GM18868 (cell line): ENCODE measurements around the gene ELP5.

Source experiments
- ATAC-seq: cut with Tn5 transposase; IDR thresholded peaks from one replicate; pipeline ENCODE4 v1.9.1; 2021; ENCODE audit warnings: mild to moderate bottlenecking, moderate library complexity; ENCODE audit not compliant: unreplicated experiment

The ELP5 gene, protein sequence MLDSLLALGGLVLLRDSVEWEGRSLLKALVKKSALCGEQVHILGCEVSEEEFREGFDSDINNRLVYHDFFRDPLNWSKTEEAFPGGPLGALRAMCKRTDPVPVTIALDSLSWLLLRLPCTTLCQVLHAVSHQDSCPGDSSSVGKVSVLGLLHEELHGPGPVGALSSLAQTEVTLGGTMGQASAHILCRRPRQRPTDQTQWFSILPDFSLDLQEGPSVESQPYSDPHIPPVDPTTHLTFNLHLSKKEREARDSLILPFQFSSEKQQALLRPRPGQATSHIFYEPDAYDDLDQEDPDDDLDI

DNA sequence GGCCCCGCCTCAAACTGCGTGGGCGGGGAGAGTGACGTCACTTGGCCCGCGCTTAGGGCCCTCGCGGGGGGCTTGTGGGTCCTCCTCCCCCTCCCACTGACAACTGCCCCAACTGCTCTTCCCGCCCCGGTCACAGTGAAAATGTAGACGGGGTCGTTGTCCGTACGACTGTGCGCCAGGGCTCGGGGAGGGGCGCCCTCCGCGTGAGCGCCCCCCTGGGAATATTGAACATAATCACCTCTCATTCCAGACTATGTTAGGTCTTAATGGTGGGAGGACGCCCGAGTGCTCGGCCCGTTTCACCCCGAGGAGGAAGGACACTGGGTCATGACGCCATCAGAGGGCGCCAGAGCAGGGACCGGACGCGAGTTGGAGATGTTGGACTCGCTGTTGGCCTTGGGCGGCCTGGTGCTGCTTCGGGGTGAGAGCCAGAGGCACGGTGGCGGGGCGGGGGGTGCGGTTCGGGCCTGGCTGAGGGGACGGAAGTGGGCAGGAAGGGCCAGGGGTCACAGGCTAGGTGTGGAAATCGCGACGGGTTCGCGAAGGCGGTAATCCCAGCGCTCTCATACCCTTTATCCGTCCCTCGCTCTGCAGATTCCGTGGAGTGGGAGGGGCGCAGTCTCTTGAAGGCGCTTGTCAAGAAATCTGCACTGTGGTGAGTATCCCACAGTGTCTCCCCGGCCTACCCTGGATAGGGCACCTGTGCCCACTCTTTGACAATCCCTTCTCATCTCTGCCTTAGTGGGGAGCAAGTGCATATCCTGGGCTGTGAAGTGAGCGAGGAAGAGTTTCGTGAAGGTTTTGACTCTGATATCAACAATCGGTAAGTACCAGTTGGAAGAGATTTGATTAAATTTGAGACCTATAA is at the start of gene ELP5:
Gene ELP5 (plus strand): TSS at position 40 of the 868 bp plus-strand sequence. CDS start 336 bp downstream, at position 376.
- ATAC-seq: peak; percentile 53

GRCh38 chr17:7203391-7203790 is 48.6 kb upstream of the ELP5 start:
- ATAC-seq: no peak

GRCh38 chr17:7204336-7204735 is 47.7 kb upstream of the ELP5 start:
- ATAC-seq: no peak

GRCh38 chr17:7204828-7205461 is 47.1 kb upstream of the ELP5 start:
- peak; percentile 82 for ATAC-seq

DNA sequence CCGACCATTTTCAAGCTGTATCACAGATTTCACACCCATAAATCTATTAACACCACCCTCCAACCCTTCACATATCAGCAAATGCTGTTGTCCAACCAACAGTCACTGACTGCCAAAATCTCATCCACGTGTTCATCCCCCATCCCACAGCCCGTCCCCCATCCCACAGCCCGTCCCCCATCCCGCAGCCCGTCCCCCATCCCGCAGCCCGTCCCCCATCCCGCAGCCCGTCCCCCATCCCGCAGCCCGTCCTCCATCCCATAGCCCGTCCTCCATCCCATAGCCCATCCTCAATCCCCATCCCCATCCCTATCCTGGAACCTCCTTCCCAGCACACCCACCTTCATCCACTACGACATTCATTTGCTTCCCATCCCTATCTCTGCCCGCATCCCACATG is 46.5 kb upstream of the ELP5 start:
- no peak for ATAC-seq

- ATAC-seq: no peak
These were observed 44.7 kb upstream of the ELP5 start for GRCh38 chr17:7207120-7208001.

DNA sequence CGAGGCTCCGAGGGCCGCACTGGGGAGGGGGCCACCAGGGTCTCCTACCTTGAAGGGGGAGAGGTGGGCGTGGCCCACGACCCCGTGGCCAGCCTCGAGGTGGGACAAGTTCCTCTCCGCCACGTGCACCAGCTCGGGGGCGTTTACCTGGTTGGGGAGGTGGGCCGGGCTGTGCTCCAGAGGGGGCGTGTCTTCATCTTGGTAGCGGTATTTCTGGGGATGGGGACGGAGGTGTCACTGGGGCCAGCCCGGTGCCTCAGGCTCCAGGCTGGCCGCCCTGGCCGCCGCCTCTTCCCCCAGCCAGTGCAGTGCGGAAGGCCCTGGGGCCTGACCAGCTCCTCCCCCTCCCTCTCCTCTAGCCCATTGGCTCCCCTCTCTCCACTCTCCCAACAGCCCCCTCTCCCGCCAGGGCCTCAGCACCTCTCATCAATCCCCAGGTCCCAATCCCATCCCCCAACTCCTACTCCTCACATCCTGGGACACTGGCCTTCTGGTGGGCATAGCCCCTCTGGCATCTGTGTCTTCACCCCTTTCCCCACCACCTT is 43.9 kb upstream of the ELP5 start:
- no peak for ATAC-seq

DNA sequence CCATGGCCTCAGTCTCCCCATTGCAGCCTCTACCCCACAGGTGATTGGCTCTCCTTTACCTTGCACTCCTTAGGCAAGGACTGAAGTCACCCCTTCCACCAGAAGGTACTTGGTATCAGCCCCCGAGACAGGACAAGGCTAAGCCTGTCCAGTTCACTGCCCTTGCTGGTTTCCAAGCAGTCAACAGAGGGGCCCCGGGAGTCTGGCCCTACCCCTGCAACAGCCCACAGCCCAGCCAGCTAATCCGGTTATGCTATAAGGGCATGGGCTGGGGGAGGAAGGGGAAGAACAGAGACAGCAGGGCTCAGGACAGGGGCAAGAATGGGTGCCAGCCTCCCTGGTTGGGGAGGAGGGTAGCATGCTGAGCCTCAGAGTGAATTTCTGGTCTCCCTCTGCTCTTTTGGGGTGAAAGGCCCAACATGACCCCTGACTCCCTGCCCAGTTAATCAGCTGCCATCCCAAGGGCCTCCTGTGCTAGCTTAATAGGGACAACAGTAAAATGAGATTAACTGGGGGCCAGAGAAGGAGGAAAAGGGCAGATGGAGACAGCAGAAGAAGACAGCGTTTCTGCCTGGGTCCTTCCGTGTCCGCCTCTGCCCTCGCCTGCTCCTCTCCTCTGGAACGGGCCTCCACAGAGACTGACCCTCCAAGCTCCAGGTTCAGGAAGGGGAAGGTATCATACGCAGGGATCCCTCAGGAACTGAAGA is 43.1 kb upstream of the ELP5 start:
- no peak for ATAC-seq

- no peak for ATAC-seq
These were observed 40.3 kb upstream of the ELP5 start for GRCh38 chr17:7211491-7212273.

DNA sequence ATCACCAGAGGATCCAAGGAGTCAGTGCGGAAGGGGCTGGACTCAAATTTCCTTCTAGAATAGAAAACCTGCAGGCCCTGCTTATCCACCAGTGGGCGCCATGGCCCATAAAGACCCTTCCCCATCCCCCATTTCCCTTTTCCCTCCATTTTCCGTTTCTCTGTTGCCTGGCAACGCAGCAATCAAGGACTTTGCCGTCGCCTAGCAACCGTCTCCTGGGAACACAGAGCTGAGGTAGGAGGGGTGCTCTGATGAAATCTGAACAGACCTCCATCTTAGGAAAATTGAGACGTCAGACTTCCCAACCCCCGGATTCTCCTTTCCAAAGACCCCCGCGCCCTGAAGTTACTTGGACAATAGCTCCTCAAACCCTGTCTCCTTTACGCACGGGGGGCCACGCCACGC is 38.1 kb upstream of the ELP5 start:
- no peak for ATAC-seq

DNA sequence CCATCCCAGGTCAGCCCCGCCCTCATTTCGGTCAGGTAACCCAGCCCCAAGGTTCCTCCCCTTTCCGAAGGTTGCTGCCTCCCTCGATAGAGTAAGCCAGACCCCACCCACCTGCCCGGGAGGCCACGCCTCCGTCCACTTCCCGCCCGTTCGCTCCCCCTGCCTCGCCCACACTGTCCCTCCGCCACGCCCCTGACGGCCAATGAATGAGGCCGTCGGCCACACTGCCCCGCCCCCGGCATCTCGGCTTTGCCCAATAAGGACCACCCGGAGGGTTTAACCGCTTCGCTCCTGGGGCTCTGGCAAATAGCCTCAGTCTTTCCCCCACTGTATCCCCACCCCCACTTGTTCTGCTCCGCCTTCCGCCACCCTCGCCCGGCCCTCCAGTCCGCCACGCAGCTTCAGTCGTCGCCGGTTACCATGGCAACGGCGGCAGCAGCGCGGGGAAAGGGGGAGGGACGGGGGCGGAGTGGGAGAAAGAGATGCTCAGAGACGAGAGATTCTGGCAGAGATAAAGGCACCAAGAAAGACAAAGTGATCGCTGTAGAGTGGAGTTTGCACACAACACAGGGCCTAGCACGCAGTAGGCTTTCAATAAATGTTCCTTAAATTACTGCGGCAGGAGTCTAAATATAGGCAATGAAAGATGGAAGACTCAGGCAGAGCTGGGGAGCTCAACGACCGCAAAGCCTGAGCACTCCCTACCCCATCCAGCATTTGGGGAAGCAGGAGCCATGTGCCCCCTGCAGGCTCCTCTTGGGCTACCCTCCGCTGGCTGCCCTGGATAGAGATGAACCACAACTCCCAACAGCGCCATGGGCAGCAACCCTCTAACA is 37.5 kb upstream of the ELP5 start:
- peak; percentile 76 for ATAC-seq

- ATAC-seq: no peak
These were observed 36.8 kb upstream of the ELP5 start for GRCh38 chr17:7215136-7215638.

GRCh38 chr17:7215652-7216180 is 36.3 kb upstream of the ELP5 start:
- ATAC-seq: no peak

GRCh38 chr17:7216242-7217112 is 35.5 kb upstream of the ELP5 start:
- no peak for ATAC-seq

DNA sequence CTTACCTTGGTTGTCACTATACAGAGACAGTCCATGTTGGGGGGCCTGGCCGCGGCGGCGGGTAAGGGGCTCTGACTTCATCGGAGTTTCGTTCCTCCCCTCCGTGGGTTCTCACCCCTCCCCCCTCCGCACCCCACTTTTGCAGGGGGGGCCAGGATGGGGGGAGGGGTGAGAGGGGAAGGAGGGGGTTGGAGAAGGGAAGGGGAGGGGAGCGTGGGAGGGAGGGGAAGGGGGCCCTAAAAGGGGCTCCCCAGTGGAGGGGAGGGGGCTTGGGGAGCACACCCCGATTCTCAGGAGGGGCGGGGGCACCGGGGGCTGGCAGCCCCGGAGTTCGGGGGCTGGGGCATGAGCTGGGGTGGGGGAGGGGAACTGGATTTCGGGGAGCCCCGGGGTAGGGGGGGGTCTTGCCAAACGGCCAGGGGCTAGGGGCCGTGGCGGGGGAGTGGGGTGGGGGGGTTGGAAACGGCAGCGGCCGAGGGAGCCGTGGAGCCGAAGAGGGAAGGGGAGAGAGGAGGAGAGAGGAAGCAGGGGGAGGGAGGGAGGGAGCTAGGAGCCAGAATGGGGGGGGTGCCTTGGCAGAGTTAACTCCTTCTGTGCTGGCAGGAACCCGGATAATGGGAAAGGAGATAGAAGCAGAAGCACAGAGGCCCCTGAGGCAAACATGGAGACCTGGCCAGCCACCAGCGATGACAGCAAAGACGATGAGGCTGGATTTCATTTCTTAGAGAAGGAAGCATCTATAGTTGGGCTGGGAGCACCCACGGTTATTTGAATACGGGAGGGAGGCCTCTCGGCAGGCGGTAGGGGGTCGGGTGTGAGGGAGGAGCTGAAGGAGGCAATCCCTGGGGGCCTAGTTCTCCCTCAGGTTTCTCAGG is 34.7 kb upstream of the ELP5 start:
- ATAC-seq: no peak

GRCh38 chr17:7218166-7218565 is 33.8 kb upstream of the ELP5 start:
- ATAC-seq: no peak
